Measurements from ENCODE around the gene PLPPR2.

The PLPPR2 gene

GRCh38 chr19:11356676-11357550, 1.7 kb downstream of the PLPPR2 start:
- no peak for DNase-seq
- TF ChIP-seq GATA1 (IDR thresholded peaks at IDR 0.05; ENCODE audit: low read depth, low read length) (no peak), POLR2A (IDR thresholded peaks at IDR 0.05; ENCODE audit: low read length) (no peak)

GRCh38 chr19:11359421-11359820, 4.2 kb downstream of the PLPPR2 start:
- no peak for DNase-seq
- TF ChIP-seq GATA1 (IDR thresholded peaks at IDR 0.05; ENCODE audit: low read depth, low read length) (no peak), POLR2A (IDR thresholded peaks at IDR 0.05; ENCODE audit: low read length) (no peak)

- peak; percentile 77 to 90 for DNase-seq
Measured at GRCh38 chr19:11361037-11361770, 6.0 kb downstream of the PLPPR2 start.

GRCh38 chr19:11361771-11362731, 6.8 kb downstream of the PLPPR2 start:
- peak in 1 of 2 experiments; percentile 56 for DNase-seq
- TF ChIP-seq POLR2A (IDR thresholded peaks at IDR 0.05; ENCODE audit: low read length): no peak

More at GRCh38 chr19:11361037-11361770, 6.0 kb downstream of the PLPPR2 start:
- TF ChIP-seq GATA1 (IDR thresholded peaks at IDR 0.05; ENCODE audit: low read depth, low read length) (no peak), POLR2A (IDR thresholded peaks at IDR 0.05; ENCODE audit: low read length) (no peak)

GRCh38 chr19:11363881-11364280, 8.6 kb downstream of the PLPPR2 start:
- DNase-seq: no peak
- TF ChIP-seq GATA1 (IDR thresholded peaks at IDR 0.05; ENCODE audit: low read depth, low read length) (no peak), POLR2A (IDR thresholded peaks at IDR 0.05; ENCODE audit: low read length) (no peak)

GRCh38 chr19:11364296-11364904, 9.2 kb downstream of the PLPPR2 start:
- TF ChIP-seq POLR2A (IDR thresholded peaks at IDR 0.05; ENCODE audit: low read length) (no peak), GATA1 (IDR thresholded peaks at IDR 0.05; ENCODE audit: low read depth, low read length) (no peak)
- no peak for DNase-seq

- TF ChIP-seq GATA1 (IDR thresholded peaks at IDR 0.05; ENCODE audit: low read depth, low read length) (no peak), POLR2A (IDR thresholded peaks at IDR 0.05; ENCODE audit: low read length) (no peak)
- no peak for DNase-seq
Measured at GRCh38 chr19:11364935-11365334, 9.7 kb downstream of the PLPPR2 start.

- no peak for DNase-seq
- TF ChIP-seq GATA1 (IDR thresholded peaks at IDR 0.05; ENCODE audit: low read depth, low read length) (no peak), POLR2A (IDR thresholded peaks at IDR 0.05; ENCODE audit: low read length) (no peak)
Measured at GRCh38 chr19:11365557-11366117, 10.4 kb downstream of the PLPPR2 start.

GRCh38 chr19:11367528-11367927, 12.3 kb downstream of the PLPPR2 start:
- TF ChIP-seq POLR2A (IDR thresholded peaks at IDR 0.05; ENCODE audit: low read length): no peak
- no peak for TF ChIP-seq GATA1 (IDR thresholded peaks at IDR 0.05; ENCODE audit: low read depth, low read length)
- no peak for DNase-seq

- TF ChIP-seq GATA1 (IDR thresholded peaks at IDR 0.05; ENCODE audit: low read depth, low read length) (no peak), POLR2A (IDR thresholded peaks at IDR 0.05; ENCODE audit: low read length) (no peak)
- no peak for DNase-seq
Measured at GRCh38 chr19:11370744-11371143, 15.5 kb downstream of the PLPPR2 start.

- DNase-seq: peak; percentile 63 to 67
- TF ChIP-seq POLR2A (IDR thresholded peaks at IDR 0.05; ENCODE audit: low read length): no peak
Measured at GRCh38 chr19:11373166-11373884, 18.1 kb downstream of the PLPPR2 start.

GRCh38 chr19:11373885-11374432, 18.7 kb downstream of the PLPPR2 start:
- no peak for DNase-seq
- TF ChIP-seq GATA1 (IDR thresholded peaks at IDR 0.05; ENCODE audit: low read depth, low read length) (no peak), POLR2A (IDR thresholded peaks at IDR 0.05; ENCODE audit: low read length) (no peak)
